GM15510 (cell line): ENCODE measurements around the gene CIPC.

ENCODE experiments used
- POLR2A ChIP-seq: IDR thresholded peaks from 3 replicates; pipeline ENCODE4 v1.6.1; 2011; ENCODE audit warnings: borderline replicate concordance; ENCODE audit not compliant: insufficient read length; ENCODE audit errors: extremely low read depth

Gene CIPC

DNA sequence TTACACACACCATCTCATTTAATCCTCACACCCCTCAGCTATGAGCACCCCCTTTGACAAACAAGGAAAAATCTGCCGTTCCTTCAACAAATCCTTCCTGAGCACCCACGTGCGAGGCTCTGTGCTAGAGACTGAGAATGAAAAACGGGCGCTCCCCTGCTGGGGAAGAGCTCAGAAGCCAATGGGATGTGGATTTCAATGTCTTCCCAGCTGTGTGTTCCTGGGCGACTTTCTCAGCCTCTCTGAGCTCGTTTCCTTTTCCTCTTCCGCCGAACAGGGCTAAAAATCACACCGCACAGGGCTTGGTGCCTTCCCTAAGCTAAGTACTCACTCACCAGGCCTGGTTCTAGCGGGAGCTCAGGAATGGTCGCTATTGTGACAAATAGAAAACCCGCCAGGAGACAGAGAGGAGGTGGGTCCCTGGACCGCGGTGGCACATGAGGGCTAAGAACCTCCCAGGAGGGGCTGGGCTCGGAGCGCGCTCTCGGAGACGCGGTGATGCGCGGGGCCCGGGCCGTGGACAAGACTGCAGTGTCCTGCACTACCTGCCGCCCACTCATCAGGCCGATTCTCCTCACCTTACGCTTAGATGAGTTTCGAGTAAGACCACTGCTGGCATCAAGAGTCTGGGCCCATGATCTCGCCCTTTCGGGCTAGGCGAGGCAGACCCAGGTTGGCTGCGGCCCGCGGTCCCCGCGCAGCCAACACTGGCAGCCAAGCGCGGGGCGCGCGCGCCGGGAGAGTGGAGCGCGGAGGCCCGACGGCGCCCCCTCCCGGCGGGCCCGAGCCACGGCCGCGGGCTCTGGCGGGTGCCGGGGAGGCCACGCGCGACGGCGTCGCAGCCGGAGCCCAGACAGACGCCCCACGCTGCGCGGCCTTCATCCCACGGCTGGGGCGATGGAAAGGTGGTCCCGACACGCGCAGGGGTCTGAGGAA is 26.6 kb downstream of the CIPC start:
- TF ChIP-seq POLR2A = no peak

DNA sequence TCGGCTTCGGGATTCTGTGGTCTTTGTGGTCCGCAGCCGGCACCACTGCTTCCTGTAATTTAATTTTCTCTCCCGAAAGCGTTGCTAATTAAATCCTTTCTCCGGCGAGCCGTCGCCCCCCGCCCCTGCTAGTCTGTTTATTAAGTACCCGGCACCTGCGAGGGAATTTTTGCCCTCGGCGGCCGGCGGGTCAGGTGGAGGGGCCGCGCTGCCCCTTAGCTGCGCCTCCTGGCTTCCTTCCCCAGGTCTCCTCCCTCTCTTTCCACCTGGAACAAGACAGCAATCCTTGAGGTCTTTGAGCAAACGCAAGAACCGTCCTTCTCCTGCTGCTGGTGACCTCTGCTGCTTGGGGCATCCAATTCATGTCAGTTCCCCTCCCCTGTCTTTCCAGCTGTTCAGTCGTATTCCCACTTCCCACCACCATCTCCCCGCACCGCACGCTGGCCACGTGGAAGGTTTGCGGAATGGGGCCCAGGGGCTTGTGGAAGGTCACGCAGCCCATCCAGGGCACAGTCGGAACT is 27.3 kb downstream of the CIPC start:
- TF ChIP-seq POLR2A = no peak

DNA sequence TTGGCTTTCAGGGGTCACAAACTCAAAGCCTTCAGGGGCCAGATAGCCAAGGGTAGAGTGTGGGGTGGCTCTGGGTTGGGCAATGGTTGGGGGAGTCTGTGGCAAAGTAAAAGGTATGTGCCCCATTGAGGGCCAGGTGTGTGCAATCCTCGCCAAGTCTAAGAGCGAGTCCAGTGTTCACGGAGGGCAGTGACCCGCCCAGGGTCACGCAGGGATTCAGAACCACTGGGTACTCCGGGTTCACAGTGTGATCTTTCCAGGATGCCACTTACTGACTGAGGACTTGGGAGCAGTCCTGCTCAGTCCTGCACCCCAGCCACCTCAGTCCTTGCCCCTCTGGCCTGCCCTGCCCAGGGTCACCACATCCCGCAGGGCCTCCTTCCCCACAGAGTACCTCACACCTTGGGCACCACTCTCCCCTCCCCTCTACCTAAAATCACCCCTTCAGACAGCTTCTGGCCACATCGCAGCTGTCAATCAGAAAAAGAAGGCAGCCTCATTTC is 27.8 kb downstream of the CIPC start:
- no peak for TF ChIP-seq POLR2A

- no peak for TF ChIP-seq POLR2A
Observed at GRCh38 chr14:77126461-77126990, 28.5 kb downstream of the CIPC start.

DNA sequence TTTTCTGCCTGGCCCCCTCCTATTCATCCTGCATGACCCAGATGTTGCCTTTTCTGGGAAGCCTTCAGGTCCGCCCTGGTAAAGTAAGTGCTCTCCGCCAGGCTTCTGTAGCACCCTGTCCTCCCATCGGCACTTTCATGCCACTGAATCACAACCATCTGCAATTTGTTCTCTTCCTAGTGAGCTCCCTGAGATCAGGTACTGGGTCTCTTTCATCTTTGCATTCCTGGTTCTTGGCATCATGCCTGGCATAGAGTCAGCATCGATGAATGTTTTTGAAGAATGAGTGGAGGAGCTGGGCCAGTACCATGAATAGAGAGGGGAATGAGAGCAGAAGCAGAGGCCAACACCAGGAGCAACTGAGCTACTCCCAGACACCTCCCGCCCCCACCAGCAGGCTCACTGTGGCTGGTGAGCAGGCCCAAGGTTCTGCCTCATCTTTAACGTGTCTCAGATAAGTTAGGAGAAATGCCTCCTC is 30.4 kb downstream of the CIPC start:
- TF ChIP-seq POLR2A = no peak

DNA sequence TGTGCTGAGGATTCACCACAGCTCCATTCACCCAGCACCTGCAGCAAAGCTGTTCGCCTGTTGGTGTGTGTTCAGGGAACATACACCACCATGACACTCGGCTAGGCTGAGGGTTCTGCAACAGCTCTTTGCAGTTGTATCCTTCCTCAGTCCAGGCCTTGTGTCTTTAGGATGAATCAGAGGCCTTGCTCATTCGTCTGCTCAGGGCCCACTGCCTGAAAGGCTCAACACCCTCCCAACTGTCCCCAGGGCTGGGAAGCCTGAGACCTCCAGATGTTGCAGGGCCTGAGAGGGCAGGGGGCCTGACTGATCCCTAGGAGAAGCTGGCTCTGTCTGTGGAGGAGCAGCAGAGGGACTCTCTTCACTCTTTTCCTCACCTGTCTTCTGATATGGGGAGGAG is 32.3 kb downstream of the CIPC start:
- no peak for TF ChIP-seq POLR2A

- no peak for TF ChIP-seq POLR2A
Observed at GRCh38 chr14:77131206-77131605, 33.1 kb downstream of the CIPC start.

DNA sequence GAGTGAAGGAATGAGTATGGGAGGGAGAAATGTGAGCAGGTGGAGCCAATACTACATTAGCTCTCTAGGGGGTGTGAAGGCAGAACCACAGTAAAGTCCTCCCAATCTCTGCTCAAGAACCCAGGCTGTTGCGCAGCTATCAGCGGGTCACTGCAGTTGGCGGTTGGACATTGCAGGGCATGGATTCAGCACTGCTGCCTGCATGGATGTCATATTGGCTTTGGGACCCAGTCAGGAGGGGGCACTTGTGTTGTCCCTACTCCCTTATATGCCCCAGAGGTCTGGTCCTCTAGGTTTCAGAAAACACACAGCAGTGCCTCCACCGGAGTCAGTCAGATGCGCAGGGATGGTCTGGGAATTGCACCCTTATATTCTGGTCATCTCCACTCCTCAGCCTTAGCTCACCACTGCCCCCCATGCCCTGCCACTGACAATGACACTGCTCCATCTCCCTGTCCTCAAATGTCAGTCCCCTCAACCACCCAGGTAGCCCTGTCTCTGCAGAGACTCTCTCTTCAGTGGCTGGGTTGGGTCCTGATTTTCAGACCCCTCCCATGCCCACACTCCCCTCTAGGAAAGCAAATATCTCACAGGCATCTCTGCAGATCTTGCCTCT is 33.9 kb downstream of the CIPC start:
- no peak for TF ChIP-seq POLR2A

DNA sequence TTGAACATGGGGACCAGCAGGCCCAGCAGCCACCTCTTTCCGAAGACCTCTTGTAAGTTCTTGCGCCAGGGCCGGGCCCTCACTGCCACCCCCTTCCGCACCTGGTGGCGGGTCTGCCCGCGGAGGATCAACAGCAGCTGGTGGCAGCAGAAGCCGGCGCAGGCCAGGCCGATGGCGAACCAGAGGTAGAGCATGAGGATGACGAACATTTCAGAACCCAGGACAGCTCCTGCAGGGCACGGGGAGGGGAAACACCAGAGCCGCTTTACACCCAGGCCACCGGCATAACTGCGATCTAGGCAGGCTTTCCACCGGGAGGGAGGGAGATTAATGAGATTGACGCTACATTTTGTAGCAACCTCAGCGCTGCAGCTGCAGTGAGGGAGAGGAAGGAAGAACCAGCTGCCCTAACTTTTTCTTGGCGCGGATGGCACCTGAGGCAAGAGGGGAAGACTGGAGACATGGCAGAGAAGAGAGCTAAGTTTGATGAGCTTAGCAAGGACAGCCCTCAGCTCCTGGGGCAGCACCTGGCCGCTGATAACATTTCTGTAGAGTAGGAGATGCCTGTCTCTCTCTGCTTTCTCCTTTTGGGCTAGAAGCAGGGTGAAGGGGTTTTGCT is 35.8 kb downstream of the CIPC start:
- TF ChIP-seq POLR2A = no peak

DNA sequence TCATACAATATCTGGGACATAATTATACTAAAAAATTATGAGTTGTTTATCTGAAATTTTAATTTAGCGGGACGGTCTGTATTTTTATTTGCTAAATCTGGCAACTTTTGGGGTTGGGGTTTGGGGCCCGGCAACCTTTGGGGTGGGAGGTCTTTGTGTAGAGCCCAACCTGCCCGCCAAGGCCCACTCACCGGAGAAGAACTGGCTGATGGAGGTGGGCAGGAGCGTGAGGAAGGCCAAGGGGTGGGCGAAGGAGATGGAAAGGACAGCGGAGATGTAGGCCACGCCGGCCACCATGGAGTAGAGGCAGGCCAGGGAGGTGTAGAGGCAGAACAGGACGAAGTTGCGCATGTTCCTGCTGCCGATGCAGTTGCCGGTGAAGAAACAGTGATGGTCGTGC is 41.0 kb downstream of the CIPC start:
- TF ChIP-seq POLR2A = no peak

DNA sequence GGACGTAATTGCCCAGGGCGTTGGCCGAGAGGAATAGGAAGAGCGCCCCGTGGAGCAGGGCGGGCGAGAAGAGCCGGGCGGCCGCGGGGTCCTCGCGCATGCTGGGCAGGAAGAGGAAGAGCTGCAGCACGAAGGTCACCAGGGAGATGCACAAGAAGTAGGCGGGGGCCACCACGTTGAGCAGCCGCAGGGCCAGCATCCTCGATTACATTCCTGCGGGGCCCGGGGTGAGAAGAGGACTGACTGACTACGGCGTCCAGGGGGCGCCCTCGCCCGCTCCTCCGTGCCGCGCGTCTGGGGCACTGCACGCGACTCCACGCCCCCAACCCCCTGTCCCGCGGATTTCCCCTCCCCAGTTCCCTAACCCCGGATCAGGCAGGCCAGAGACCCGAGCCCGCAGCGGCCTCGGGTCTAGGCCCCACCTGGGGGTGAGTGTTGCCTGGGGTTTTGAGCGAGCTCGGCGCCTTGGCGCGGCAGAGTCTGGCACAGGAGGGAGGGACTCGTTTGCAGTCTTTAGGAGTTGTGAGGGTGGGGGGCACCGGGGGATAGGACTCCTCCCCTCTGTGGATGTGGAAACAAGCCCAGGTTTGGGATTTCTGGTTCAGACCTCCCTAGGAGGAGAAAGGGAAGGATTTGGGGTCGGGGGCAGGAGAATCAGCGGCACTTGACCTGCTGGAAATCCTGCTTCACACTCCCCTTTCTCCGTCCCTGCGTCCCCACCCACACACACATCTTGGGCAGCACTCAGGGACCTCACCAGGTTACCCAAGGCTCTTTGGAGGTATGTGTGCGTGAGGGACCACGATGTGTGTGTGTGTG is 41.7 kb downstream of the CIPC start:
- no peak for TF ChIP-seq POLR2A

GRCh38 chr14:77140359-77141213 is 42.5 kb downstream of the CIPC start:
- no peak for TF ChIP-seq POLR2A
